Daoy (cell line): Measurements from ENCODE around the gene SYNRG. TPM values are rescaled to one million over a fixed set of nuclear protein-coding genes. Genes with fewer than 3 reads are reported as not detected.
A peak's percentile ranks its signal among the peaks of the same experiment; 100 is the strongest.
"Not testable (repeated sequence)": the region's sequence is repeated elsewhere in the genome, so short reads cannot be mapped to it uniquely, and the experiment has no call there.

Experiments
- DNase-seq: peaks from one replicate; pipeline ENCODE4 v3.0.0-alpha.2; 2015; ENCODE audit warnings: low read depth
- total RNA-seq: library from RNA; depleted of rRNA; stranded (reverse); fragments of >200 nt; shearing (Covaris generic); gene quantifications from 2 replicates; pipeline ENCODE4 v1.2.3, GENCODE V29; 2014; rRNA removed

Gene SYNRG, protein sequence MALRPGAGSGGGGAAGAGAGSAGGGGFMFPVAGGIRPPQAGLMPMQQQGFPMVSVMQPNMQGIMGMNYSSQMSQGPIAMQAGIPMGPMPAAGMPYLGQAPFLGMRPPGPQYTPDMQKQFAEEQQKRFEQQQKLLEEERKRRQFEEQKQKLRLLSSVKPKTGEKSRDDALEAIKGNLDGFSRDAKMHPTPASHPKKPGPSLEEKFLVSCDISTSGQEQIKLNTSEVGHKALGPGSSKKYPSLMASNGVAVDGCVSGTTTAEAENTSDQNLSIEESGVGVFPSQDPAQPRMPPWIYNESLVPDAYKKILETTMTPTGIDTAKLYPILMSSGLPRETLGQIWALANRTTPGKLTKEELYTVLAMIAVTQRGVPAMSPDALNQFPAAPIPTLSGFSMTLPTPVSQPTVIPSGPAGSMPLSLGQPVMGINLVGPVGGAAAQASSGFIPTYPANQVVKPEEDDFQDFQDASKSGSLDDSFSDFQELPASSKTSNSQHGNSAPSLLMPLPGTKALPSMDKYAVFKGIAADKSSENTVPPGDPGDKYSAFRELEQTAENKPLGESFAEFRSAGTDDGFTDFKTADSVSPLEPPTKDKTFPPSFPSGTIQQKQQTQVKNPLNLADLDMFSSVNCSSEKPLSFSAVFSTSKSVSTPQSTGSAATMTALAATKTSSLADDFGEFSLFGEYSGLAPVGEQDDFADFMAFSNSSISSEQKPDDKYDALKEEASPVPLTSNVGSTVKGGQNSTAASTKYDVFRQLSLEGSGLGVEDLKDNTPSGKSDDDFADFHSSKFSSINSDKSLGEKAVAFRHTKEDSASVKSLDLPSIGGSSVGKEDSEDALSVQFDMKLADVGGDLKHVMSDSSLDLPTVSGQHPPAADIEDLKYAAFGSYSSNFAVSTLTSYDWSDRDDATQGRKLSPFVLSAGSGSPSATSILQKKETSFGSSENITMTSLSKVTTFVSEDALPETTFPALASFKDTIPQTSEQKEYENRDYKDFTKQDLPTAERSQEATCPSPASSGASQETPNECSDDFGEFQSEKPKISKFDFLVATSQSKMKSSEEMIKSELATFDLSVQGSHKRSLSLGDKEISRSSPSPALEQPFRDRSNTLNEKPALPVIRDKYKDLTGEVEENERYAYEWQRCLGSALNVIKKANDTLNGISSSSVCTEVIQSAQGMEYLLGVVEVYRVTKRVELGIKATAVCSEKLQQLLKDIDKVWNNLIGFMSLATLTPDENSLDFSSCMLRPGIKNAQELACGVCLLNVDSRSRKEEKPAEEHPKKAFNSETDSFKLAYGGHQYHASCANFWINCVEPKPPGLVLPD (N-terminal part only)
- 3.4 and 5.4 TPM in 2 replicates for total RNA-seq

DNA sequence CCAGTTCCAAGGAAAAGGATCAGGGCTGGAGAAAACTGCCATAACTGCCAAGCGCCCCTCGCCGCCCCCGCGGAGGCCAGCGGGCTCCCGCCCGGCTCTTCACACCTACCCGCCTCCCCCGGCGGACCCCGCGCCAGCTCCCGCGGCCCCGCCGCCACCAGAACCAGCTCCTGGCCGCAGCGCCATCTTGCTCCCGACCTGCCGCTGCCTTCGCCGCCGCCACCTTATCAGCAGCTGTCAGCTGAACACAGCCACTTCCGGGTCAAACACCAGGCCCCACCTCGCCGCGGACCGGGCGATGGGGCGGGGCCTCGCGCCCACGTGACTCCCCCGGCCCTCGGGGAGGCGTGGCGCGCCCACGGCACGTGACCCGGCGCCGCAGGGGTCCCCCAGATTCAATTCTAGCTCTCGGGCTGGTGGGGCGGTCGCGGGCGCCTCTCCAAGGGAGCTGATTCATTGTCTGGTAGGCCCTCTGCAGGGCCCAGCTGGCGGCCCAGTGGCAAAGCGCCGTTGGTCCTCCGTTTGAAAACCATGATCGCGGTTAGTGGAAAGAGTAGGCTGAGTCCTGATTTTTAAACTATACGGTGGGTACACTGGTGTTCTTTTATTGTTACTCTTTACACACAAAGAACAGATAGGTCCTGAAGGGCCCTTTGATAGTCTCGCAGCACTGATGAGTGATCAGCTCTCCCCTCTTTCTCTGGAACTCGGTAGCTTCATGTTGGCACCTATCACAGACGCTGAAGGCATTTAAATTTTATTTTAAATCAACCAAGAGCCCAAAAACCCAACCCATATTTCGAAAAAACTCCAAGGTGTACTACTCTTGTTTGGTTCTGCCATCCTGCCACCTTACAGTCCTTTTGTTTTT, at the start of gene SYNRG:
Gene SYNRG, minus strand, starts transcription at position 249 of the 871 bp plus-strand sequence. Its CDS starts 63 bp downstream, at position 186.
- DNase-seq: peak; percentile 96

DNA sequence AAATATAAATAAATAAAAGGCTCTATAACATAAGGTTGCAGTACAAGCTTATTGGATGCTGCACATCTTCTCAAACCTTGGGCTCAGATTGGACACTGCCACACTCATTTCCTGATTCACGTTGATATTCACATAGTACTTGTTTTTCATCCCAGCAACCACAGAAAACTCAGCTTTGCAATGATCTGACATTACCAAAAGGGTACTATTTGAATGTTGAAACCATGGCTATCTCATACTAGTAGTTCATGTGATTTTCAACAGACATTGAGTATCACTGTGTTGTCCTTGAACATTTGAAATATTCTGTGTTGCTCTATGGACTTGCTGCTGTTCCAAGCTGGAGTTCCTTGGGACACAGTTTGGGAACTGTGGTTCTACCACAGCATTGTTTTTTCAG, 48.0 kb upstream of the SYNRG start:
- no peak for DNase-seq

DNA sequence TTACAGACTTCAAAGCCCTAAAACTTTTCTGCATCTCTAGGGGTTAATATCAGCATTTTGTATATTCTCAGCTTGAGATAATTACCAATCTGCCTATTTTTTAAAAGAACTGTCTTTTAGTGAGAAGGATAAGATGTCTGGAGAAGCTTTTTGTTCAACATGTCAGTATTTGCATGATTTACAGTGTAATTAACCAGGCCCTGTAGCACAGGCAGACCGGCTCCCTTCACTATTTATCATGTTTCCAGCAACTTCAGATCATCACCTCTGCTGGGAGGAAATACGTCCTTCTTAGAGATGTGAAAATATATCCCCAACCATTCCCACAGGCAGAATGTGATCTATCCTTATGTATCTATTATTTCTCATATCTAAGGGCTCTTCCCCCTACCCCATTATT, 42.6 kb upstream of the SYNRG start:
- no peak for DNase-seq

DNA sequence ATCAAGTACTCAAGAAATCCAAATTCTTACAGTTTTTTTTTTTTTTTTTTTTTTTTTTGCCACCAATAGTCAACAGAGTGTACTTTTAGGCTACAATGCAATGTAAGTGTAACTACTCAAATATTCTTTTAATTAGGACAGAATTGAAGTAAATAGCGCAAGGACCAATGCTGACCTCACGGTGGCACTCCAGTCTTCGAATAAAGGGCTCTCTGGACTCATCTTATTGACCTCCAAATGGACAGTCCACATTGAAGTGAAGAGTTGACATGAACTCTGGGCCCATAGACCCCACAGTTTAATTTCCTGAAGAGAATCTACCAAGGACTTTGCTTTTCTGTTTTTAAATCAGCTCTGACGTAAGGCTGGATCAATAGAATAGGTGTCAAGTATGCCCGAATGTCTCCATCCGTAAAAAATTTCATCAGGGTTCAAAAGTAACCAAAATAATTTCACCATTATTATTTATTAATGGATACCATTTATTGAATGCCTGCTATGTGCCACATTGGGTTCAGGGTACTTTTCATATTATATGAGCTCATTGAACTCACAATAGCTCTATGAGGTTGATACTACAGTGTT, 41.3 kb upstream of the SYNRG start:
- peak; percentile 23 for DNase-seq

DNA sequence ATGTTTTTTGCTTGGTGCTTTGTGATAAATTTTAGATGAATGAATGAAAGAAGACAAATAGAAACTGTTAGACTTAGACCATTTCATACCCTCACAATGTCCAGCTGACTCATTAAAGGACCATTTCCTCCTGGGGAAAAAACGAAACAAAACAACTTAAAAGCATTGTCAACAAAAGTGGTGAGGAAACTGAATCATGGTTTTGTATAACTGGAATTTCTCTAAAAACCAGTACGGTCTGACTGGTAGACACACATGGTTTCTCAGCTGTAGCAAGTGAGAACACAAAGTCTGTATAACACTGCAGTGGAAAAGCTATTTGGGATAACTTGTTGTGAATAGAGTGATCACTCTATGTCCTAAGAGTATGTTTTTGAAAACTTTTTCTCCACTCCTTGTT, 39.3 kb upstream of the SYNRG start:
- peak; percentile 35 for DNase-seq

DNA sequence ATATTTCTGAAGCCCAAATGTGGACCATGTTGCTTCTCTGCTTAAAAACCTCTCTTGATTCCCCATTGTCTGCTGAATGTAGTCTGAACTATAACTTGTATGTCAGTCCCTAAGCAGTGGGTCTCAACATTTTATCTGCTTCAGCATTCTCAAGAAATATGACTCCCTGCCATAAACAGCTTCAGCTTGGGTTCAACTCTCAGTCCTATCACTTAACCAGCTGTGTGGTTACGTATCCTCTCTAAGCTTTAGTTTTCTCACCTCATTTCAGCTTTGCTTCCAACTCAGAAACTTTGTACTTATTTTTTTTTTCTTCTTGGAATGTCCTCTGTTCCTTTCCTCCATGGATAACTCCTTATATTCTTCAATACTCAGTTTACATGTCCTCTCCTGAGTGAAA, 38.6 kb upstream of the SYNRG start:
- DNase-seq: no peak

DNA sequence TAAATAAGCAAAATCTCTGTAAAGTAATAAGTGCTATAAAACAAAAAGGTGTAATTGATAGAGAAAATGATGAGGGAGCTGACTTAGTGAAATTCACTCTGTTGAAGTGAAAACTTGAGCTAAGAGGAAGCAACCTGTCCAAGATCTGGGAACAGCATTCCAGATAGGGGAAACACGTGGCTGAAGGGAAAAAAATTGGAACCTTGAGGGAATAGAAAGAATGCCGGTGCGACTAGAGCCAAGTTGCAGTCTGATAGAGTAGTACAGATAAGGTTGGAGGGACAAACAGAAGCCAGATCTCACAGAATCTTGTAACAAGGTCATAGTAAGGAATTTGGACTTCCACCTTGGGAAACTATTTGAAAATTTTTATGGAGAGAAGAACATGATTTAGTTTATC, 34.7 kb upstream of the SYNRG start:
- DNase-seq: peak; percentile 4

DNA sequence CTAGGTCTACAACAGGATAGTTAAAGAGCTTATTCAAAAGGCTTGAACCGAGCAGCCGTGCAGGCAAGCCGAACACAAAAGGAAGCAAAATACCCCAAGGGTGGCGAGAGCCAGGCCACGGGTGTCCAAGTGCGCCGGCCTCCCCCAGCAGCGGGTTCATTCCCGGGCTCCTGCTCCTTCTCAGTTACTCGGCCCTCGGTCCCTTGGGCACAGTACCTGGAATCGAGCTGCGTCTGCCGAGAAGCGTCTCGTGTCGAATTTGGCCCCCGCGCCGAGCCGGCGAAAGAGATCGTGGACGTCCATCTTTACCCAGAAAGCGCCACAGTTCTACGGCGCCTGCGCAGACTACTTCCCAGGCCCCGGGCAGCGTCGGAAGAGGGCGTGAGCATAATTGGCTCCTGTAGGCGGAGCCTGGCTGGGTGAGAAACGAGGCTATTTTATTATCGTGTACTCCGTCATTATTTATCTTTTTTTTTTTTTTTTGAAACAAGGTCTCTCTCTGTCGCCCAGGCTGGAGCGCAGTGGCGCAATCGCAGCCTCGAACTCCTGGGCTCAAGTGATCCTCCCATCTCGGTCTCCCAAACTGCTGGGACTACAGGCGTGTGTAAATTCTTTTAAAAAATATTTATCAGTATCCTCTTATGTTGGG, 34.0 kb upstream of the SYNRG start, which contains the start of gene DDX52:
Gene DDX52, minus strand, starts transcription at position 329 of the 649 bp plus-strand sequence. Its CDS starts 26 bp downstream, at position 303.
- peak; percentile 90 for DNase-seq

DNA sequence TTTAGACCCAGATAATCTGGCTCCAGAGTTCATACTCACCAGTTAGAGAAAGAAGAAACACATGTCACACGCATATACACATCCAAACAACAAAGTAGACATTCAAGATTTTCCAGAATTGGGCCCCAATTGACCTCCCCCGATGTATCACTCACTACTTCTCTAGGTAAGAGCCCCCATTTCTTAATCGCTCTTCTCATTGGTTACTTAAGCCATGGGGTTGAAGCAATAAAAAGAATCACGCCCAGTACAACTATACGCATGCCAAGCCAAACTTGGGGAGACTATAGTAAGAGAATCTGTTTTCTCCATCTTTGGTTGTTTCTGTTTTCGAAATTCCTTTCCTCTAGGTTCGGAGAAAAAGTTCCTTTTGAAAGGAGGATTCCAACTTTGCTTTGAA, 33.5 kb upstream of the SYNRG start:
- DNase-seq: peak; percentile 2

DNA sequence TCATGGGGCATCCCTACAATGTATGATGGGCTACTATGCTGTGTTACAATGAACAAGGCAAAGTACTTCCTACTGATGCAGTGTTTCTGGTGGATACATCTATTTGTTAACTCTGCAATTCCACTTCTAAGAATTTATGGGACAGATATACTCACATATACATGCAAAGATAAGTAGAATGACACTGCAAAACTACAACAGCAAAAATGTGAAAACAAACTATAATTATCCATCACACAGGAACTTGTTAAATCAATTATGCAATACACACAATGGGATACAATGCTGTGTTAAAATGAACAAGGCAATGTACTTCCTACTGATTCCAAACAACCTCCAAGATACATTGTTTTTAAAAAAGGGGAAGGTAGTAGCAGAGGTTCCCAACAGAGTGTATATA, 30.8 kb upstream of the SYNRG start:
- DNase-seq: no peak

DNA sequence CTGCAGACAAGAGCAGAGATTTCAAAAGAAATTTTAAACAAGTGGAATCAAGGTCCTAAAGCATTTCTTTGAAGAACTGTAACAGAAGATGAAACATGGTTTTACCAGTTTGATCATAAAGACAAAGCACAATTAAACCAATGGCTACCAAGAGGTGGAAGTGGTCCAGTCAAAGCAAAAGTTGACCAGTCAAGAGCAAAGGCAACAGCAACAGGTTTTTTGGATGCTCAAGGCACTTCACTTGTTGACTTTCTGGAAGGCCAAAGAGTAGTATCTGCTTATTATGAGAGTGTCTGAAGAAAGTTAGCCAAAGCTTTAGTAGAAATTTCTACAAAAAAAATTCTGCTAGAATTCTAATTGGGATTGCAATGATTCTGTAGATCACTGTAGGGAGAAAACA, 28.7 kb upstream of the SYNRG start:
- DNase-seq: no peak

DNA sequence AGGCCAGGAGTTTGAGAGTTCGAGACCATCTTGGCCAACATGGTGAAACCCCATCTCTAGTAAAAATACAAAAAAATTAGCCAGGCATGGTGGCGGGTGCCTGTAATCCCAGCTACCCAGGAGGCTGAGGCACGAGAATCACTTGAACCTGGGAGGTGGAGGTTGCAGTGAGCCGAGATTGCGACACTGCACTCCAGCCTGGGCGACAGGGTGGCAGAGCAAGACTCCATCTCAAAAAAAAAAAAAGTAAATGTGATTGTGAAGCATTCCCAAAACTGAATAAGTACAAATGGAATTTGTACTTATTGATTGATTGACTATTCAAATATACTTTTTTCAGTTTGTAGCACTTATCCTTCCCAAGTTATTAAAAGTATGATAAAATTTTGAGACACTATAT, 7.2 kb upstream of the SYNRG start:
- not testable (repeated sequence) for DNase-seq

DNA sequence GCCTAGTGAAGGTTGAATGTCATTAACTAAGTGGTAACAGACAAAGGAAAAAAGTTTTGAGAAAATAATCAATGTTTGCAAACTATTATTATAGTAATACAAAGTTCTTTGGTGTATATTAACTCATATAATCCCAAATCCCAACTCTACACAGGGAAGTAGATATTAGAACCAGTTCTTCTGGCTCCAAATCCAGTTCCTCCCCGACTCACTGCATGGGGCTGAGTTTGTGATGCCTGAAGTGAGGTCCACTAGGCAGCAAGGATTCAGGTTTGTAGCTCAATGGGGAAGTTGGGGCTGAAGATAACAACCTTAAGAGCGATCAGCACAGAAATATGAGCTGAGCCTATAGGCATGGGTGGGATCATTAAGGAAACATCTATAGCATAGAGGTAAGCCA, 5.6 kb upstream of the SYNRG start:
- DNase-seq: no peak

DNA sequence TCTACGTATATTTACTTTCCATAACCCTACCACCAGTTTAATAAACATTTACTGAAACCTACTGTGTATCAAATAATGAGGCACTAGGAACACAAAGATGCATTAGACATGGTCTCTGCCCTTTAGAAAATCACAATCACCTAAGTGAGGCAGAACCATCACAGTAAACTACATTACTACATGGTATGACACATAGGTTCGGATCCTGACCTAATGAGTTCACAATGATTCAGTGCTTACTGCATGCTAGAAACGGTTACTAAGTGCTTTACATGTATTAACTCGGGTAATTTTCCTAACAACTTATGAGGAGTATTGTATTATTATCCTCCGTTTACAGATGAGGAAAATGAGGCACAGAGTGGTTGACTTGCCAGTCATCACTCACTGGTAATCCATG, 5.2 kb upstream of the SYNRG start:
- peak; percentile 46 for DNase-seq

DNA sequence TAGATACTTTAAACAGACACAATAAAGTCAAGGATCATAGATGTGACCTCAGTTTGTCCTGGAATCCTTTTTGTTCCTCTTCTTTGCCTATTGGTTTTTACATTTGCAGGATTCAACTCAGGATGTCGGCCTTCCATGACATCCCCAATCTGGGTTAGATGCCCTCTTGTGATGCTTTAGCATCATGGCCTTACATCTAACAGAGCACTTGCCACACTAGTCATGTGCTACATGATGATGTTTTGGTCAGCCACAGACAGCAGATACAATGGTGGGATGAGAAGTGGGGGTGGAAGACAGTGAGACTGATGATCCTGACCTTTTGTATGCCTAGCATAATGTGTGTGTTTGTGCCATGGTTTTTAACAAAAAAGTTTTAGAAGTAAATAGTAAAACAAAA, 1.8 kb upstream of the SYNRG start:
- DNase-seq: peak; percentile 1

DNA sequence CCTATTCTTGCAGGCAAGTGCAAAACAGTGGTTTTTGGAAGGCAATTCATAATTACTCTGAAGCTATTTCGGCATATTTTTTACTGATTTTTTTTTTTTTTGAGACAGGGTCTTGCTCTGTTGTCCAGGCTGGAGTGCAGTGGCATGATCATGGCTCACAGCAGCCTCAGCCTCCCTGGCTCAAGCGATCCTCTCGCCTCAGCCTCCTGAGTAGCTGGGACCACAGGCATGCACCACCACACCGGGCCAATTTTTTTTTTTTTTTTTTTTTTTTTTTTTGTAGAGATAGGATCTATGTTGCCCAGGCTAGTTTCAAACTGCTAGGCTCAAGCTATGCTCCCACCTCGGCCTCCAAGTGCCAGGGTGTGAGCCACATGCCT, 813 bp upstream of the SYNRG start:
- DNase-seq: peak; percentile 13

DNA sequence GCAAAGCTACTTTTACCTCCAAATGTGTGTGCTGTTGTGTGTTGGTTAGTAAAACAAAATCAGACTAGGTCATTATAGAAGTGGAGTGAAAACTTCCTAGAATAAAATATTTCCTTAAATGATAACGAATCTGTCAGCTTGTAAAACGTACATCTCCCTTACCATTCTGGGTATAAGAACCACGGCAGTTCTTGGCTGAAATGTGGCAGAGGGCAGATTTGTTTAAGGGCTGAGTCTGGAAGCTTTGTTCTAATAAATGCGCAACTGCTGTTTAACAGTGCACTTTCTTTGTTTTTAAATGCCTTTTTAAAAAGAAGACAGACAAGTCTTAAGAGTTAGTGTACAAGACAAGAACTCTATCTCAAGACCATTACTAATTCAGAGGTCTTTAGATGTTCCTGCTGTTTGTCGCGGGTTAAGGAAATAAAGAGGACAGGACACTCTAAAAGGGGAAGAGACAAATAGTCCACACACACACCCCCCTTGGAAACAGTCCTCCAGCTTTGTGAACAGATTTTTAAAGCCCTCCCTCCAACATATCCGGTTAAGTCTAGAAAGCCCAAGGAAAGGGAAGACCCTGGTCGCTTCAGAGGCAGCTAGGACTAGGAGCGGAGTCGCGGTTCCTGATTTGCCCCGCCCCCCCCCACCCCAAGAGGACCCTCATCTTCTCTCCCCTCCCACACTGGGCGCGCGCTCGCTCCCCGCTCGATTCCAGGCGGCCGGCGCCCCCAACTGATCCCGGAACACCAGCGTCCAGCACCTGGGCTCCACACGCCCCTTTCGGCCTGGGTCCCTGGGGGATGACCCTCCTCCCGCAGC, 658 bp downstream of the SYNRG start:
- DNase-seq: peak; percentile 25

DNA sequence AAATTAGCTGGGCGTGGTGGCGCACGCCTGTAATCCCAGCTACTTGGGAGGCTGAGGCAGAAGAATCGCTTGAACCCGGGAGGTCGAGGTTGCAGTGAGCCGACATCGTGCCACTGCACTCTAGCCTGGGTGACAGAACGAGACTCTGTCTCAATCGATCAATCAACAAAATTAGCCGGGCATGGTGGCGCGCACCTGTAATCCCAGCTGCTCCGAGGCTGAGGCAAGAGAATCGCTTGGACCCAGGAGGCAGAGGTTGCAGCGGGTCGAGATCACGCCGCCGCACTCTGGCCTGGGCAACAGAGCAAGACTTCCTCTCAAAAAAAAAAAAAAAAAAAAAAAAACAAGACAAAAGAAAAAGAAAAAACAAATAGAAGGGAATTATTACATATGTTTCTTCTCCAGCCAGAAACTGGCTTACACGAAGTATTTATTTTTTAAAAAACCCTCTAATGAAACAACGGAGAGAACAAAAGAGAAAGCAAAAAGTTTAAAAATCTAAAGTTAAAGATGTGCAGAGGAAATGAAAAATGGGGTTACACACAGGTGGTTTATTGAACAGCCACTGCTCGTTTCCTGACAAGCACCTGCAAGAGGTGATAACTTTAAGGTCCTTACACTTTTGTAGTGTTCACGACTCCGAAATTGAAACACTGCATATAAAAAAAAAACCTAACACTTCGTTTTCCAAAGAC, 1.4 kb downstream of the SYNRG start:
- DNase-seq: no peak
